Measurements from ENCODE around the gene ATP11A.

DNA sequence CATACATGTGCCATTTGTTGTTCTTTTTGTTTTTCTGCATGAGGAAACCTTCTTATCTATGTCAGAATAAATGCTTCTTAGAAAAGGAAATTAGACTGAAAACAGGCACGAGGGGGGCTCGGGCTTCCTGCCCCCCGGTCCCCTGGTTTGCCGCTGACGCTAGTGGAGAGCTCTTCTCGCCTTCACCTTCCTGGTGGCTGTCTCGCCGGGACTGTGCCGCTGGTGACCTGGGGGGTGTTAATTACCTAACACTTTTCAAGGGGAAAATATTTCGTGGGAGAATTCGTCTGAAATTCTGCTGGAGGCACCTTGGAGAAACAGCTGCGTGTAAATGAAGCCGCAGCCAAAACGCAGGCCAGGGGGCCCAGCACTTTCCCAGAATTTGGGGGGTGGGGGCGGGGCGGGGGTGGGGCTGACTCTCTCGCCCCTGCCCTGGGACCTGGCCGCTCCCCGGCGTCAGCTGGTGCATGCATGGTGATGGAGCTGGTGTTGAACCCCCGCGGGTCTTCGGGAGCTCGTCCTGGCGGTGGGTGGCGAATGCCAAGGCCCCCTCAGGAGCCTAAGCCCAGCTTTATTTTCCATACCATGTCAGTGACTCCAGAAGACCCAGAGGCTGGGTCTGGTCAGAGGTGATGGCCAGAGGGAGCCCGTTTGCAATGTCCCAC lies 220.9 kb downstream of the ATP11A start:
- TF ChIP-seq POLR2A (IDR thresholded peaks at IDR 0.05; ENCODE audit: low read length) (no peak), GATA1 (IDR thresholded peaks at IDR 0.05; ENCODE audit: low read depth, low read length) (no peak)

Measured in erythroblast (primary cell).